ENCODE data around the gene ALKBH2.

The ALKBH2 gene

DNA sequence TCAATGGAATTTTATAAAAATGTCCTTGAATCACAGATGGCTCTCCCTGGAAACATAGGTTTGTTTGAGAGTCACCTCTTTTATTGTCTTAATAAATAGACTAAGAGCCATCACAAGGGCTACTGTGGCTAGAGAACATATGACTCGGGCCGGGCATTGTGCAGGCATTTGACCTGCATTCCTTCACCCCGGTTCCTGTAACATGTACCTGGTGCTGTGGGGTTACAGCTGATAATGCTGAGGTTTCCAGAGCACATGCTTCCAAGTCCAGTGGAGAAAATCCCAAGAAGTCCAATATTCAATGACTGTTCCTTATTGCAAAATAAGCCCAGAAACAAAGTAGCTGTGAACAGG, 22.1 kb upstream of the ALKBH2 start:
- in situ Hi-C loops (cut with MboI; ENCODE audit: low sequenced_read_pairs, unreplicated experiment) = no loop called here
- no peak for DNase-seq (ENCODE audit: low spot score)
- TF ChIP-seq, protein P1, sequence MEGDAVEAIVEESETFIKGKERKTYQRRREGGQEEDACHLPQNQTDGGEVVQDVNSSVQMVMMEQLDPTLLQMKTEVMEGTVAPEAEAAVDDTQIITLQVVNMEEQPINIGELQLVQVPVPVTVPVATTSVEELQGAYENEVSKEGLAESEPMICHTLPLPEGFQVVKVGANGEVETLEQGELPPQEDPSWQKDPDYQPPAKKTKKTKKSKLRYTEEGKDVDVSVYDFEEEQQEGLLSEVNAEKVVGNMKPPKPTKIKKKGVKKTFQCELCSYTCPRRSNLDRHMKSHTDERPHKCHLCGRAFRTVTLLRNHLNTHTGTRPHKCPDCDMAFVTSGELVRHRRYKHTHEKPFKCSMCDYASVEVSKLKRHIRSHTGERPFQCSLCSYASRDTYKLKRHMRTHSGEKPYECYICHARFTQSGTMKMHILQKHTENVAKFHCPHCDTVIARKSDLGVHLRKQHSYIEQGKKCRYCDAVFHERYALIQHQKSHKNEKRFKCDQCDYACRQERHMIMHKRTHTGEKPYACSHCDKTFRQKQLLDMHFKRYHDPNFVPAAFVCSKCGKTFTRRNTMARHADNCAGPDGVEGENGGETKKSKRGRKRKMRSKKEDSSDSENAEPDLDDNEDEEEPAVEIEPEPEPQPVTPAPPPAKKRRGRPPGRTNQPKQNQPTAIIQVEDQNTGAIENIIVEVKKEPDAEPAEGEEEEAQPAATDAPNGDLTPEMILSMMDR (IDR thresholded peaks at IDR 0.05; ENCODE audit: borderline replicate concordance, control extremely low read depth, extremely low read depth, insufficient read depth, missing control alignments) = no peak

DNA sequence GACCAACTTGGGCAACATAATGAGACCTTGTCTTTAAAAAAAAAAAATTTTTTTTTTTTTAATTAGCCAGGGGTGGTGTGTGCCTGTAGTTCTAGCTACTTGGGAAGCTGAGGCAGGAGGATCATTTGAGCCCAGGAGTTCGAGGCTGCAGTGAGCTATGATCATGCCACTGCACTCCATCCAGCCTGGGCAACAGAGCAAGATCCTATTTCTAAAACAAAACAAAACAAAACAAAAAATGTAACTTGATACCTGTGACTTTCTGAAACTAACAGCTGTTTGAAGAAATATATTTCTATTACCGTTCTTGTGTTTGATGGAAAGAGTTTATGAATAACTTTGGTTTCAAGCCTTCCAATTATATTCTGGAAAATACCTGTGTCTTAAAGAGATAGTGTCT, 21.4 kb upstream of the ALKBH2 start:
- no peak for DNase-seq (ENCODE audit: low spot score)
- in situ Hi-C loops (cut with MboI; ENCODE audit: low sequenced_read_pairs, unreplicated experiment) = no loop called here
- TF ChIP-seq, protein P1 (IDR thresholded peaks at IDR 0.05; ENCODE audit: borderline replicate concordance, control extremely low read depth, extremely low read depth, insufficient read depth, missing control alignments) = no peak

DNA sequence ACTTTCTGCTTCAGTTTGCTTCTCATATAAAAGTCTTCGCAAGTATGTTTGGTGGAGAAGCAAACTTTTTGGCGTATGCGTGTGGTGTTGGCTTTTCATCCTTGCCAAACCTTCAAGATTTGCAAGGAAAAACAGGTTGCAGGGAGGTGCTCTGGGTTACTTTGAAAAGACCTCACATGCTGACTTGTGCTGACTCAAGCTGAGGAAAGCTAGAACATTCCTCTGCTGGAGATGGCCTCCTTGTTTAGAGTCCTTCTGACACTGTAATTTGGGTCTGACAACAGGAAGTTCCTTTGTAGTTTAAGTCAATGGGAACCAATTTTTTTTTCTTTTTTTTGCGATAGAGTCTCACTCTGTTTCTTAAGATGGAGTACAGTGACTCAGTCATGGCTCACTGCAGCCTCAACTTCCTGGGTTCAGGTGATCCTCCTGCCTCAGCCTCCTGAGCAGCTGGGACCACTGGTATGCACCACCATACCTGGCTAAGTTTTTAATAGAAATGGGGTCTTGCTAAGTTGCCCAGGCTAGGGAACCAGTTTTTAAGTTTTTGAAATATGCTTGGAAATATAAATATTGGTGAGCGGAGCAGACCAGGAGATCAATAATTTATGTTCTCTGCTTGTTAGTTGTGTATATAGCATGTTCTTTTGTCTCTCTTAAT, 20.5 kb upstream of the ALKBH2 start:
- in situ Hi-C loops (cut with MboI; ENCODE audit: low sequenced_read_pairs, unreplicated experiment) = no loop called here
- no peak for DNase-seq (ENCODE audit: low spot score)
- TF ChIP-seq, protein P1 (IDR thresholded peaks at IDR 0.05; ENCODE audit: borderline replicate concordance, control extremely low read depth, extremely low read depth, insufficient read depth, missing control alignments) = no peak

DNA sequence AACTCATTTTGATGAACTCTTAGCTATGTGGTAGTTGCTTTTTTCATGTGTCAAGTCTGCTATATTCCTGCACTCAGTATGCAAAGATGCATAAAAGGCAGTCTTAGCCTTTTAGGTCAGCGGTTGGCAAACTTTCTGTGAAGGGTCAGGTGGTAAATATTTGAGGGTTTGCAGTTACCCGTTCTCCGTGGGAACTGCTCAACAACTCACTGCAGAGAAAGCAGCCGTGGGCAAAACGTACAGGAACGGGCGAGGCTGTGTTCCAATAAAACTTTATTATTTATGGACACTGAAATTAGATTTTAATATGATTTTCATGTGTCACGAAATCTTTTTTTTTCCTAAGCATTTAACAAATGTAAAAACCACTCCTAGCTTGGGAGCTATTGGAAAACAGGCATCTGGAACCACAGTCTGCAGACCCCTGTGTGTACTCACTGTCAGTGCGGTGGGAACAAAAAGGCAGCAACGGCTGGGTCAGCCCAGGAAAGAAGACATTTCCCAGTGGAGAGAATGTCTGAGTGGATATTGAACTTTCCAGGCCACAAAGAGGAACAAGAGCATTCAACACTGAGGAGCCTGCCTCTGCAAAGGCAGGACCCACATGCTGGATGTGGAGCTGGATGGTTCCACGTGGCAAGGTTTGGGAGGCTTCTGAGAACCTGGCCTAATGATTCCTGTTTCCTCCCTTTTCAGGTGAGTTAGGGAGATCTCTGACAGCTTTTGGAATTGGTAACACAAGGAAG, 19.6 kb upstream of the ALKBH2 start:
- TF ChIP-seq, protein P1 (IDR thresholded peaks at IDR 0.05; ENCODE audit: borderline replicate concordance, control extremely low read depth, extremely low read depth, insufficient read depth, missing control alignments) = no peak
- no peak for DNase-seq (ENCODE audit: low spot score)
- in situ Hi-C loops (cut with MboI; ENCODE audit: low sequenced_read_pairs, unreplicated experiment) = no loop called here

DNA sequence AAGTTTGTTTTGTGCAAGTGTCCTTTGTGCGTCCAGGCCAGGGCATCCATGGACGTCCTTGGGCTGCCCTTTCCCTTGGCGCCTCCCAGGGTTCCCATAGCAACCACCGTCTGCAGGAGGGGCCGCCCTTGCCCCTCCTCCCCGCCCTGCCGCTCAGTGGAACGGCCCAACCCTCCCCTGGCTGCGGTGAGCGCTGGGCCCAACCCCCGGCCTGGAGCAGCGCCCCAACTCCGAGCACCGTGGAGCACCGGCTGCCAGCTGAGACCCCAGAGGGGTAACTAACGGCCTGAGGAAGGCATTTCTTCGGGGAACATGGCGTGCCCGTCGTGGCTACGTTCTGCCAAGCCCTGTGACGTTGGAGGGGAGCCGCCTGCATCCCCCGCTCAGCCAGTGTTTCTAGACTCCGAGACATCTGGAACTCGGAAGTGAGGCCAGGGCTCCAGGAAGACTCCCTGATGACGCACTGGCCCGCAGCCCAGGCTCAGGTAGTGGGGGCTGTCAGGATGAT, 17.8 kb upstream of the ALKBH2 start:
- DNase-seq (ENCODE audit: low spot score) = peak; percentile 67
- in situ Hi-C loops (cut with MboI; ENCODE audit: low sequenced_read_pairs, unreplicated experiment) = no loop called here
- TF ChIP-seq, protein P1 (IDR thresholded peaks at IDR 0.05; ENCODE audit: borderline replicate concordance, control extremely low read depth, extremely low read depth, insufficient read depth, missing control alignments) = no peak

DNA sequence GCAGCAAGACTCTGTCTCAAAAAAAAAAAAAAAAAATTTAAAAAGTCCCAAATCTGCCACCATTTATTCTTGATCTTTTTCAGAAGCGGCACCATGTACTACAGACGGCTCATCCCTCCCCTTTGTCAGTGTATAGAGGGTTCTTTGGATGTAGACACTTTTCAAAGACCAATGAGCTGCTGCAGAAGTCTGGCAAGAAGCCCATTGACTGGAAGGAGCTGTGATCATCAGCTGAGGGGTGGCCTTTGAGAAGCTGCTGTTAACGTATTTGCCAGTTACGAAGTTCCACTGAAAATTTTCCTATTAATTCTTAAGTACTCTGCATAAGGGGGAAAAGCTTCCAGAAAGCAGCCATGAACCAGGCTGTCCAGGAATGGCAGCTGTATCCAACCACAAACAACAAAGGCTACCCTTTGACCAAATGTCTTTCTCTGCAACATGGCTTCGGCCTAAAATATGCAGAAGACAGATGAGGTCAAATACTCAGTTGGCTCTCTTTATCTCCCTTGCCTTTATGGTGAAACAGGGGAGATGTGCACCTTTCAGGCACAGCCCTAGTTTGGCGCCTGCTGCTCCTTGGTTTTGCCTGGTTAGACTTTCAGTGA, 16.6 kb upstream of the ALKBH2 start:
- in situ Hi-C loops (cut with MboI; ENCODE audit: low sequenced_read_pairs, unreplicated experiment) = no loop called here

More for the DNA sequence above, 16.6 kb upstream of the ALKBH2 start:
- TF ChIP-seq, protein P1 (IDR thresholded peaks at IDR 0.05; ENCODE audit: borderline replicate concordance, control extremely low read depth, extremely low read depth, insufficient read depth, missing control alignments) = no peak
- no peak for DNase-seq (ENCODE audit: low spot score)
